ENCODE results near the gene SELPLG. TPM values are rescaled to one million over a fixed set of nuclear protein-coding genes. Genes with fewer than 3 reads are reported as not detected.
"Not testable (repeated sequence)": the region's sequence is repeated elsewhere in the genome, so short reads cannot be mapped to it uniquely, and the experiment has no call there.

Gene SELPLG
- total RNA-seq, 4 donors from 2014 or later = 2.1 to 6.0 (median 2.8) TPM

- H3K36me3 ChIP-seq = no peaks in the 10 kb centered on the region
- peaks cover 0 to 5% of the 10 kb centered on the region in 2 donors for H3K4me1 ChIP-seq
- 82 to 92% methylated on average over 6 of the region's 6 CpGs for WGBS, 2 donors
- H3K9me3 ChIP-seq = no peaks in the 10 kb centered on the region
- DNase-seq = no peak
- intact Hi-C loops (cut with DNase I) = no loop called here
- no peak overlapping the region for H3K4me3 ChIP-seq (replicated peaks in 1 of 3)
- no peak overlapping the region for H3K27ac ChIP-seq
- H3K27me3 ChIP-seq = no peaks in the 10 kb centered on the region
- TF ChIP-seq CTCF (IDR thresholded peaks at IDR 0.05) = no peak
- no peak for TF ChIP-seq POLR2A (IDR thresholded peaks at IDR 0.05)
Observed at GRCh38 chr12:108576660-108577234, 56.9 kb downstream of the SELPLG start.

GRCh38 chr12:108575199-108575912 lies 58.3 kb downstream of the SELPLG start:
- Histone ChIP-seq H3K9me3 (no peaks in the 10 kb centered on the region), H3K4me1 (peaks cover 0 to 8% of the 10 kb centered on the region in 2 donors), H3K27me3 (no peaks in the 10 kb centered on the region), H3K27ac (no peak overlapping the region), H3K4me3 (replicated peaks in 1 of 3) (no peak overlapping the region), H3K36me3 (no peaks in the 10 kb centered on the region)
- intact Hi-C loops (cut with DNase I) = no loop called here
- TF ChIP-seq POLR2A (IDR thresholded peaks at IDR 0.05) (no peak), CTCF (IDR thresholded peaks at IDR 0.05) (no peak)
- no peak for DNase-seq
- WGBS, 2 donors = 93 to 96% methylated on average over 9 of the region's 9 CpGs

- H3K4me1 ChIP-seq; H3K4me3 ChIP-seq (replicated peaks in 1 of 3); H3K27me3 ChIP-seq; H3K36me3 ChIP-seq; H3K9me3 ChIP-seq; intact Hi-C loops (cut with DNase I); DNase-seq; H3K27ac ChIP-seq: not testable (repeated sequence)
- 97 to 100% methylated on average over 1 of the region's 1 CpG for WGBS, 2 donors
Observed at GRCh38 chr12:108574276-108574675, 59.4 kb downstream of the SELPLG start.

GRCh38 chr12:108573317-108573716 lies 60.4 kb downstream of the SELPLG start:
- WGBS, 2 donors = 71 to 77% methylated on average over 2 of the region's 2 CpGs
- Histone ChIP-seq H3K4me1 (peaks cover 0 to 11% of the 10 kb centered on the region in 2 donors), H3K36me3 (peaks cover 12 to 16% of the 10 kb centered on the region in 2 donors), H3K4me3 (replicated peaks in 1 of 3) (no peak overlapping the region), H3K27me3 (no peaks in the 10 kb centered on the region), H3K9me3 (no peaks in the 10 kb centered on the region), H3K27ac (no peak overlapping the region)
- TF ChIP-seq CTCF (IDR thresholded peaks at IDR 0.05) (no peak), POLR2A (IDR thresholded peaks at IDR 0.05) (no peak)
- no peak for DNase-seq
- intact Hi-C loops (cut with DNase I) = no loop called here

- H3K36me3 ChIP-seq = peaks cover 19 to 26% of the 10 kb centered on the region in 2 donors
- 80 to 87% methylated on average over 8 of the region's 8 CpGs for WGBS, 2 donors
- no peak overlapping the region for H3K27ac ChIP-seq
- H3K9me3 ChIP-seq = no peaks in the 10 kb centered on the region
- no peaks in the 10 kb centered on the region for H3K27me3 ChIP-seq
- H3K4me3 ChIP-seq (replicated peaks in 1 of 3) = no peak overlapping the region
- intact Hi-C loops (cut with DNase I) = no loop called here
- peaks cover 0 to 19% of the 10 kb centered on the region in 2 donors for H3K4me1 ChIP-seq
- TF ChIP-seq POLR2A (IDR thresholded peaks at IDR 0.05) (no peak), CTCF (IDR thresholded peaks at IDR 0.05) (no peak)
- DNase-seq = no peak
Observed at GRCh38 chr12:108572166-108572790, 61.4 kb downstream of the SELPLG start.

Small RNA genes lying within 50 kb of the gene (microRNA-seq; reads per million reads assigned to microRNA genes)
- gene MIR4496 = not detected

Small RNA genes lying within 50 kb of the gene (small RNA-seq; reads per million reads assigned to genes)
- not detected for gene RNU7-169P

Other genes with a start within 250 kb of the SELPLG start
- 10 to 100 TPM in 3 of 4 donors, 1 to 10 TPM in 1; 7.0 to 16.7 (median 10.5) TPM for gene FICD, start 118.6 kb downstream of the SELPLG start, total RNA-seq
- 100 to 1,000 TPM in 1 of 4 donors, 10 to 100 TPM in 3; 64.2 to 117 (median 80.0) TPM for gene SART3, start 72.7 kb downstream of the SELPLG start, total RNA-seq
- gene ISCU, start 71.3 kb downstream of the SELPLG start, total RNA-seq = 100 to 1,000 TPM; 229 to 512 (median 248) TPM
- 10 to 100 TPM in 3 of 4 donors, 1 to 10 TPM in 1; 6.9 to 21.6 (median 15.3) TPM for gene TMEM119, start 35.8 kb downstream of the SELPLG start, total RNA-seq
- 10 to 100 TPM; 22.0 to 63.6 (median 30.1) TPM for gene CORO1C, start 97.6 kb upstream of the SELPLG start, total RNA-seq
- gene SSH1, start 223.7 kb upstream of the SELPLG start, total RNA-seq = 10 to 100 TPM; 13.0 to 26.8 (median 21.7) TPM
- not detected for gene DAO, start 246.2 kb upstream of the SELPLG start, total RNA-seq